ENCODE data around the gene CAMK1D. TPM values are rescaled to one million over a fixed set of nuclear protein-coding genes. Genes with fewer than 3 reads are reported as not detected.

The CAMK1D gene
- total and polyA plus RNA-seq, 4 donors, result 1.9 to 19.0 (median 7.6) TPM

- no peak for DNase-seq
- no peak overlapping the region for H3K27ac ChIP-seq (ENCODE audit: low read depth in 1 of 2, low read length in 2 of 2)
- H3K27me3 ChIP-seq (ENCODE audit: control insufficient read depth in 1 of 2, insufficient read depth in 2 of 2, low read length in 1 of 2), result no peaks in the 10 kb centered on the region
- no peaks in the 10 kb centered on the region for H3K4me1 ChIP-seq (ENCODE audit: control insufficient read depth in 1 of 2, insufficient read depth in 2 of 2, low read length in 2 of 2)
- H3K36me3 ChIP-seq (ENCODE audit: control insufficient read depth in 1 of 2, insufficient read depth in 2 of 2, low read length in 1 of 2), result no peaks in the 10 kb centered on the region
- intact Hi-C loops (cut with DNase I), result no loop called here
- 76 to 78% methylated on average over 9 of the region's 9 CpGs for WGBS, 2 donors
- no peaks in the 10 kb centered on the region for H3K9me3 ChIP-seq (ENCODE audit: control insufficient read depth, low read length)
- ATAC-seq (ENCODE audit: low FRiP score), result no peak
- no peak overlapping the region for H3K4me3 ChIP-seq (ENCODE audit: low read length in 2 of 2)
Measured at GRCh38 chr10:12697764-12698163, 348.4 kb downstream of the CAMK1D start.

GRCh38 chr10:12699258-12699700 is 349.9 kb downstream of the CAMK1D start:
- H3K27ac ChIP-seq (ENCODE audit: low read depth in 1 of 2, low read length in 2 of 2), result peak overlapping the region in 1 of 2 donors; percentile 48
- H3K9me3 ChIP-seq (ENCODE audit: control insufficient read depth, low read length), result no peaks in the 10 kb centered on the region
- peak; percentile 70 for ATAC-seq (ENCODE audit: low FRiP score)
- no peaks in the 10 kb centered on the region for H3K27me3 ChIP-seq (ENCODE audit: control insufficient read depth in 1 of 2, insufficient read depth in 2 of 2, low read length in 1 of 2)
- no peaks in the 10 kb centered on the region for H3K36me3 ChIP-seq (ENCODE audit: control insufficient read depth in 1 of 2, insufficient read depth in 2 of 2, low read length in 1 of 2)
- no peaks in the 10 kb centered on the region for H3K4me1 ChIP-seq (ENCODE audit: control insufficient read depth in 1 of 2, insufficient read depth in 2 of 2, low read length in 2 of 2)
- DNase-seq, result no peak
- WGBS, 2 donors, result 65 to 68% methylated on average over 7 of the region's 7 CpGs
- no peak overlapping the region for H3K4me3 ChIP-seq (ENCODE audit: low read length in 2 of 2)
- intact Hi-C loops (cut with DNase I), result no loop called here

DNA sequence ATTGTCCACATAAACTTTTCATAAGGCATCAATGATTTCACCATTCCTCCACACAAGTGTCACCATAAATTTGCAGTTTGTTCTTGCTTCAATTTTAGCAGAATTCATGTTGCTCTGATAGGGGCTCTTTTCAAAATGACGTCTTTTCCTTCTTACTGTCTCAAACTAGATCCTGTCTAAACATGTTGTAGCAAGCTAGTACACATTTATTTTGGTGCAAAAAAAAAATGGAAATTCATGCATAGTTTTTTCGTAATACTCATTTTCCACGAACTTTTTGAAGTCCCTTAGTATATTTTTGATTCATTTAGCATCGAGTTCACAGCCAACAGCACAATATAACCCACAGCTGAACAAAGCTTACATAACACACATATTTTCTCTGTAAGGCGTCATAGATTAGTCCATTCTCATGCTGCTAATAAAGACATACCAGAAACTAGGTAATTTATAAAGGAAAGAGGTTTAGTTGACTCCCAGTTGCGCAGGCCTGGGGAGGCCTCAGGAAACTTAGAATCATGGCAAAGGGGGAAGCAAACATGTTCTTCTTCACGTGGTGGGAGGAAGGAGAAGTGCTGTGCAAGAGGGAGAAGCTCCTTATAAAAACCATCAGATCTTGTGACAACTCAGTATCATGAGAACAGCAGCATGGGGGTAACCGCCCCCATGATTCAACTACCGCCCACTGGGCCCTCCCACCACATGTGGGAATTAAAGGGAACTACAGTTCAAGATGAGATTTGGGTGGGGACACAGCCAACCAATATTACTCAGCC is 350.6 kb downstream of the CAMK1D start:
- no peaks in the 10 kb centered on the region for H3K9me3 ChIP-seq (ENCODE audit: control insufficient read depth, low read length)
- ATAC-seq (ENCODE audit: low FRiP score), result no peak
- H3K27ac ChIP-seq (ENCODE audit: low read depth in 1 of 2, low read length in 2 of 2), result no peak overlapping the region
- no peak overlapping the region for H3K4me3 ChIP-seq (ENCODE audit: low read length in 2 of 2)
- no peaks in the 10 kb centered on the region for H3K27me3 ChIP-seq (ENCODE audit: control insufficient read depth in 1 of 2, insufficient read depth in 2 of 2, low read length in 1 of 2)
- 81 to 82% methylated on average over 9 of the region's 9 CpGs for WGBS, 2 donors
- intact Hi-C loops (cut with DNase I), result loop anchor here in 1 of 2 donors (10.0 kb wide), 1 partner anchor 215 kb away; no protein-coding TSS in a partner anchor
- H3K4me1 ChIP-seq (ENCODE audit: control insufficient read depth in 1 of 2, insufficient read depth in 2 of 2, low read length in 2 of 2), result no peaks in the 10 kb centered on the region
- no peak for DNase-seq
- H3K36me3 ChIP-seq (ENCODE audit: control insufficient read depth in 1 of 2, insufficient read depth in 2 of 2, low read length in 1 of 2), result no peaks in the 10 kb centered on the region

- no peak for ATAC-seq (ENCODE audit: low FRiP score)
- DNase-seq, result no peak
- WGBS, 2 donors, result 95% methylated on average over 3 of the region's 3 CpGs
- intact Hi-C loops (cut with DNase I), result loop anchor here in 1 of 2 donors (10.0 kb wide), 1 partner anchor 216 kb away; no protein-coding TSS in a partner anchor
- H3K9me3 ChIP-seq (ENCODE audit: control insufficient read depth, low read length), result no peaks in the 10 kb centered on the region
- no peaks in the 10 kb centered on the region for H3K27me3 ChIP-seq (ENCODE audit: control insufficient read depth in 1 of 2, insufficient read depth in 2 of 2, low read length in 1 of 2)
- no peak overlapping the region for H3K4me3 ChIP-seq (ENCODE audit: low read length in 2 of 2)
- no peak overlapping the region for H3K27ac ChIP-seq (ENCODE audit: low read depth in 1 of 2, low read length in 2 of 2)
- peaks cover 0 to 1% of the 10 kb centered on the region in 2 donors for H3K4me1 ChIP-seq (ENCODE audit: control insufficient read depth in 1 of 2, insufficient read depth in 2 of 2, low read length in 2 of 2)
- no peaks in the 10 kb centered on the region for H3K36me3 ChIP-seq (ENCODE audit: control insufficient read depth in 1 of 2, insufficient read depth in 2 of 2, low read length in 1 of 2)
Measured at GRCh38 chr10:12700557-12700874, 351.2 kb downstream of the CAMK1D start.

DNA sequence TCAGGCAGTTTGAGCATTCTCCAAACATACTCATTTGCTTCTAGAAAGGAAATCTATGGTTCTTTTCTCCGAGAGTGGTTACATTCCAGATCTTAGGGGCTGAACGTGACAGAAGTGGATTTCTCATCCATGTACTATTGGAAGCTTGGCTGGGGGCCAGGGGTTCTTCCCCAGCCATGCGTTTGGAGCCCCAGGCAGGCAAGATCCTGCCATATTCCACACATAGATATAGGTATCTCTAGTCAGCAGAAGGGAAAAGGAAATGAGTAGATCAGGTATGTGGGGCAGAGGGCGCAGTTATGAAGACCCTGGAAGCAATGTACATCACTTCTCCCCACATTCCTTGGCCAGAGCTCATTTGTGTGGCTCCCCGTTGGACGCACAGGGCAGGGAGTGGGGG is 352.3 kb downstream of the CAMK1D start:
- Histone ChIP-seq H3K27ac (ENCODE audit: low read depth in 1 of 2, low read length in 2 of 2) (peak overlapping the region in 1 of 2 donors; percentile 8), H3K4me1 (ENCODE audit: control insufficient read depth in 1 of 2, insufficient read depth in 2 of 2, low read length in 2 of 2) (peaks cover 2 to 6% of the 10 kb centered on the region in 2 donors), H3K36me3 (ENCODE audit: control insufficient read depth in 1 of 2, insufficient read depth in 2 of 2, low read length in 1 of 2) (no peaks in the 10 kb centered on the region), H3K27me3 (ENCODE audit: control insufficient read depth in 1 of 2, insufficient read depth in 2 of 2, low read length in 1 of 2) (no peaks in the 10 kb centered on the region), H3K4me3 (ENCODE audit: low read length in 2 of 2) (no peak overlapping the region), H3K9me3 (ENCODE audit: control insufficient read depth, low read length) (no peaks in the 10 kb centered on the region)
- no peak for ATAC-seq (ENCODE audit: low FRiP score)
- 62 to 68% methylated on average over 6 of the region's 6 CpGs for WGBS, 2 donors
- intact Hi-C loops (cut with DNase I), result loop anchor here in 1 of 2 donors (10.0 kb wide), 1 partner anchor 217 kb away; no protein-coding TSS in a partner anchor
- no peak for DNase-seq

DNA sequence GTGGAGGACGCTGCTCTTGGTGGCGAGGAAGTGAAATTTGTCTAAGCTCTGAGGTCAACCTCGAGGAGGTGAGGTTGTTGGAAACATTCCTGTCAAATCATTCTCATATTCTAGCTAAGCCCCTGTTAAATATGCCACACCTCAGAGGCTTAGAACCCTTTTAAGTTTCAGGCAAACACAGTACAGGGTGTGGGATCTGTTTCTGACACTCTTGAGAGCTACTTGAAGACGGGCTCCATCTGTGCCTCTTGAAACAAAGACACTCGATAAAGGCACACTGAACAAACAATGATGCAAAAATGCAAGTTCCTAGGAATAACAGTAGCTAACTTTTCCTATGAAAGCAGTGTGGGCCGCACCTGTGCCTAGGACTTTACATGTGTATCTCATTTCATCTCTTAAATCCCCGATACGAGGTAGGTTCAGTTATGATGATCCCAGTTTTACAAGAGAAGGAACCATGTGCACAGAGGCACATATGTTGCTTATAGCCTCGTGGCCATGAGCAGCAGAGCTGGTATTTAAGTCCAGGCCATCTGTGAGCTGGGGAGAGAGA is 352.9 kb downstream of the CAMK1D start:
- Histone ChIP-seq H3K36me3 (ENCODE audit: control insufficient read depth in 1 of 2, insufficient read depth in 2 of 2, low read length in 1 of 2) (no peaks in the 10 kb centered on the region), H3K9me3 (ENCODE audit: control insufficient read depth, low read length) (no peaks in the 10 kb centered on the region), H3K27me3 (ENCODE audit: control insufficient read depth in 1 of 2, insufficient read depth in 2 of 2, low read length in 1 of 2) (no peaks in the 10 kb centered on the region), H3K27ac (ENCODE audit: low read depth in 1 of 2, low read length in 2 of 2) (no peak overlapping the region), H3K4me3 (ENCODE audit: low read length in 2 of 2) (no peak overlapping the region), H3K4me1 (ENCODE audit: control insufficient read depth in 1 of 2, insufficient read depth in 2 of 2, low read length in 2 of 2) (peaks cover 4 to 9% of the 10 kb centered on the region in 2 donors)
- DNase-seq (no peak), ATAC-seq (ENCODE audit: low FRiP score) (no peak)
- 93 to 94% methylated on average over 9 of the region's 9 CpGs for WGBS, 2 donors
- intact Hi-C loops (cut with DNase I), result loop anchor here in 1 of 2 donors (10.0 kb wide), 1 partner anchor 217 kb away; no protein-coding TSS in a partner anchor

DNA sequence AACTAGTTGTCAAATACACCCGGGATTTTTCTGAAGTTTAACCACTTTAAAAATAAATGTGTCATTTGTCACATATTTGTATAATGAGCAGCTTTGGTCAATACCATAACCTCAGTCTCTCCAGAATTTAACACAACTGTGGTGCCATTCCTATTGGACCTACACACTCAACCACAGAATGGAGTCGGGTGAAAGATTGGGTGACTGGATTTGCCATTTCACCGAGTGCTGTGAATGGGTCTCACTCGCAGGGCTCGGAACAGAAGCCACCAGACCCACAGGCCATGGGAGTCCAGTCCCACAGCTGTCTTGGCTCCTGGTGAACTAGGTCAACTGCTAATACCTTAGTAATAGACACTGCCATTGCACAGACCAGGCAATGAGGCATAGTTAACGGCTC is 353.8 kb downstream of the CAMK1D start:
- Histone ChIP-seq H3K27ac (ENCODE audit: low read depth in 1 of 2, low read length in 2 of 2) (no peak overlapping the region), H3K4me1 (ENCODE audit: control insufficient read depth in 1 of 2, insufficient read depth in 2 of 2, low read length in 2 of 2) (peaks cover 4 to 9% of the 10 kb centered on the region in 2 donors), H3K4me3 (ENCODE audit: low read length in 2 of 2) (no peak overlapping the region), H3K36me3 (ENCODE audit: control insufficient read depth in 1 of 2, insufficient read depth in 2 of 2, low read length in 1 of 2) (no peaks in the 10 kb centered on the region), H3K9me3 (ENCODE audit: control insufficient read depth, low read length) (no peaks in the 10 kb centered on the region), H3K27me3 (ENCODE audit: control insufficient read depth in 1 of 2, insufficient read depth in 2 of 2, low read length in 1 of 2) (no peaks in the 10 kb centered on the region)
- 92 to 94% methylated on average over 6 of the region's 6 CpGs for whole genome bisulfite sequencing, 2 donors
- DNase-seq (no peak), ATAC-seq (ENCODE audit: low FRiP score) (no peak)
- intact Hi-C loops (cut with DNase I), result loop anchor here in 1 of 2 donors (10.0 kb wide), 1 partner anchor 218 kb away; no protein-coding TSS in a partner anchor

DNA sequence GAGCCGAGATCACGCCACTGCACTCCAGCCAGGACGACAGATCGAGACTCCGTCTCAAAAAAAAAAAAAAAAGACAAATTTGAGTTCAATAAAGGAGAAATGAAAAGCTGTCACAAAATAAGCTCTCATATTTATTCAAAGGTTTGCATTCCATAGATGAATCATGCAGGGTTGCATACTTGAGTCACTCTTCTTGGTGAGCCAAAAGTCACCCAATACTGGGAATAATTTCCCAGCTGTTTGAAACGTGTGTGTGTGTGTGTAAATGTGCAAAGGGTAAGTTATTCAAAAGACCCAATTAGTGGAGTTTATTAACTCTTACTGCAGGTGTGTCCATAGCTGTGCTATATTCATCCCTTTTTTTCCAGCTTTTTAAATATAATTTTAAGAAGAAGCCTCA is 354.5 kb downstream of the CAMK1D start:
- ATAC-seq (ENCODE audit: low FRiP score) (peak; percentile 59), DNase-seq (no peak)
- intact Hi-C loops (cut with DNase I), result loop anchor here in 1 of 2 donors (10.0 kb wide), 1 partner anchor 219 kb away; no protein-coding TSS in a partner anchor
- H3K36me3 ChIP-seq (ENCODE audit: control insufficient read depth in 1 of 2, insufficient read depth in 2 of 2, low read length in 1 of 2), result no peaks in the 10 kb centered on the region
- H3K9me3 ChIP-seq (ENCODE audit: control insufficient read depth, low read length), result no peaks in the 10 kb centered on the region
- H3K4me3 ChIP-seq (ENCODE audit: low read length in 2 of 2), result no peak overlapping the region
- no peak overlapping the region for H3K27ac ChIP-seq (ENCODE audit: low read depth in 1 of 2, low read length in 2 of 2)
- H3K4me1 ChIP-seq (ENCODE audit: control insufficient read depth in 1 of 2, insufficient read depth in 2 of 2, low read length in 2 of 2), result peaks cover 4 to 9% of the 10 kb centered on the region in 2 donors
- 8% methylated on average over 6 of the region's 6 CpGs for WGBS, 2 donors
- no peaks in the 10 kb centered on the region for H3K27me3 ChIP-seq (ENCODE audit: control insufficient read depth in 1 of 2, insufficient read depth in 2 of 2, low read length in 1 of 2)

Data from aorta (tissue), 5 donors.